AG09309 (cell line): ENCODE measurements around the gene SCLT1.
A peak's percentile ranks its signal among the peaks of the same experiment; 100 is the strongest.

Experiments
- DNase-seq: peaks from one replicate; pipeline ENCODE4 v3.0.0-alpha.2; 2010; ENCODE audit warnings: low read depth
- H3K4me3 ChIP-seq: 2 replicates; pipeline ENCODE4 v1.5.1; 2011; ENCODE audit warnings: mild to moderate bottlenecking, low read depth, low read length, moderate library complexity; ENCODE audit not compliant: control insufficient read depth
- CTCF ChIP-seq: IDR thresholded peaks from 2 replicates; pipeline ENCODE4 v1.5.1; 2011; ENCODE audit warnings: mild to moderate bottlenecking, low read depth, low read length, inconsistent platforms; ENCODE audit not compliant: insufficient read depth, control insufficient read depth; ENCODE audit errors: missing control alignments

Gene SCLT1

DNA sequence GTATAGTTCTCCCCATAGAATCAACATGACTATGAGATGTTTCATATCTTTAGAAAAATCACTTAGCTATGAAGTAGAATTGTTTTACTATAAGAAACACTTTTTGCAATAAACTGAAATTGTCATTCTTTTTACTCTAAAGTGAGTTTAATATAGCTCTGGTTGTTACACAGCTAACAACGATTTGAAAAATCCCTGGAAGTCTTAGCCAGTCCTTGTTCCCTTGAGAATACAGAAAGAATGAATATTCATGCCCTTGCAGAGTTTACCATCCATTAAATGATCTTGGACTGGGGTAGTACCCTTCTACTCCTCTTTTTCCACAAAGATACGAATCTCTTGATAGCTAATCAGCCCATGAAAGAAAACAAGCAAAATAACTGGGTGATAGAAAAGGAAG lies 142.0 kb downstream of the SCLT1 start:
- H3K4me3 ChIP-seq: no peak overlapping the region
- TF ChIP-seq CTCF: no peak
- DNase-seq: no peak

- TF ChIP-seq CTCF: no peak
- no peak overlapping the region for H3K4me3 ChIP-seq
- no peak for DNase-seq
Measured at GRCh38 chr4:128950796-128951195, 142.5 kb downstream of the SCLT1 start.

GRCh38 chr4:128946916-128947315 lies 146.4 kb downstream of the SCLT1 start:
- no peak for DNase-seq
- no peak overlapping the region for H3K4me3 ChIP-seq
- TF ChIP-seq CTCF: no peak

GRCh38 chr4:128942607-128943006 lies 150.7 kb downstream of the SCLT1 start:
- H3K4me3 ChIP-seq: no peak overlapping the region
- no peak for TF ChIP-seq CTCF
- DNase-seq: no peak

GRCh38 chr4:128940971-128941370 lies 152.4 kb downstream of the SCLT1 start:
- TF ChIP-seq CTCF: no peak
- no peak for DNase-seq
- H3K4me3 ChIP-seq: no peak overlapping the region

DNA sequence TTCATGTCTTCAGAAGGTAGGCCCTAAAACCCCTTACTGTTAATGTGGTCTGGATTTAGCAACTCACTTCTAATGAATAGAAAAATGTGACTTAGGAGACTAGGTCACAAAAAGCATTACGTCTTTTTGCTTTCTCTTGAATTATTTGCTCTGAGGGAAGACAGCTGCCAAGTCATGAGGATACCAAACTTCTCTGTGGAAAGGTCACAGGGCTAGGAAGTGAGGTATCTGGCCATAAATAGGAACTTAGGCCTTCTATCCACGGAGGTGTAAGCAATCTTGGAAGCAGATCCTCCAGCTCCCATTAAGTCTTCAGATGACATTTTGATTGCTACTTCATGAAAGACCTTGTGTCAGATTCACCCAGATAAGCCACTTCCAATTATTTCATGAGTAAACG lies 163.3 kb downstream of the SCLT1 start:
- DNase-seq: no peak
- no peak overlapping the region for H3K4me3 ChIP-seq
- TF ChIP-seq CTCF: no peak

DNA sequence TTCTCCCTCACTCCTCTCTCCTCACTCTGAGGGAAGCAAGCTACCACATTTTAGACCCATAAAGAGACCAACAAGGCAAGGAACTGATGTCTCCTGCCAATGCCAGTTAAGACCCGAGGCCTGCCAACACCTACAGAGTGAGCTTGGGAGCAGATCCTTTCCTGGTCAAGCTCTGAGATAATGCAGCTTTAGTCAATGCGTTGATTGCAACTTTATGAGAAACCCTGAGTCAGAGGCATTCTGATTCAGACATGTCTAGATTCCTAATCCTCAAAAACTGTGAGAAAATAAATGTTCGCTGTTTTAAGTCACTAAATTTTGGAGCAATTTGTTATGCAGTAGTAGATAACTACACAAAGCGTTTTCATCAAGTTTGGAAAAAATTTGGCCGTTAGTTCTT lies 168.4 kb downstream of the SCLT1 start:
- H3K4me3 ChIP-seq: no peak overlapping the region
- peak; percentile 4 for DNase-seq
- no peak for TF ChIP-seq CTCF
